Astrocyte of the cerebellum (primary cell): ENCODE measurements around the gene DERA.

Experiments
- DNase-seq: peaks from one replicate; pipeline ENCODE4 v3.0.0-alpha.2; 2011; ENCODE audit warnings: low read depth
- H3K4me3 ChIP-seq: 2 replicates; pipeline ENCODE4 v1.5.1; 2011; ENCODE audit warnings: mild to moderate bottlenecking, low read depth, low read length, moderate library complexity
- CTCF ChIP-seq: IDR thresholded peaks from 2 replicates; pipeline ENCODE4 v1.5.1; 2012; ENCODE audit warnings: low read length, low read depth, moderate library complexity, mild to moderate bottlenecking; ENCODE audit errors: missing control alignments
- in situ Hi-C: cut with HindIII; loops from 2 replicates; pipeline ENCODE4 v1.10.0; 2017; ENCODE audit warnings: low sequenced_read_pairs

The DERA gene

GRCh38 chr12:16075887-16076286 is 164.8 kb downstream of the DERA start:
- H3K4me3 ChIP-seq = no peak overlapping the region
- no peak for TF ChIP-seq CTCF
- in situ Hi-C loops = no loop called here
- no peak for DNase-seq

GRCh38 chr12:16076557-16076956 is 165.4 kb downstream of the DERA start:
- in situ Hi-C loops = no loop called here
- TF ChIP-seq CTCF = peak; percentile 37
- no peak for DNase-seq
- no peak overlapping the region for H3K4me3 ChIP-seq

DNA sequence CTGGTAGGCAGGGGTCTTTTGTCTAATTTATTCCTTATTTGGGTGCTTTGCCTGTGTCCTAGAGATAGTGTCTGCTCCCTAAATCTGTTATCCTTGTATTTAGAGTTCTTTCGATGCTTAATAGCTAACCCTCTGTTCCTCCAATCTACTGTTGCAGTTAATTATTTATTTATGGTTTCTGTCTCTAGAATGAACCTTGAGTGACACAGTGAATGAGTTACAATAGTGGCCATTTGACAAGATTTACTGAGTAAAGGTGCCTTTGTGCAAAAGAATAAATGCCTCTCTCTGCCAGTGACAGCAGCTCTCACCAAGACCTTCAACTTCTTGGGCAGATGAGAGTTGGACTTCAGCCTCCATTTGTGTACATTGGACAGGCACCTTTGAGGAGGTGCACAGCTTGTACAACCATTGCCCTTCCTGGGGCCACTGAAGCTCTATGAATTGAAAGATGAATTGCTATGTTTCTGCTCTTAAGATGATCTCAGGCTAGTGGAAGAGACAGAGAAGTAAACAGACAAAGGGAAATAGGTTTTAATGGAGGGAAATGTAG is 165.9 kb downstream of the DERA start:
- TF ChIP-seq CTCF = no peak
- no peak overlapping the region for H3K4me3 ChIP-seq
- in situ Hi-C loops = no loop called here
- DNase-seq = no peak

DNA sequence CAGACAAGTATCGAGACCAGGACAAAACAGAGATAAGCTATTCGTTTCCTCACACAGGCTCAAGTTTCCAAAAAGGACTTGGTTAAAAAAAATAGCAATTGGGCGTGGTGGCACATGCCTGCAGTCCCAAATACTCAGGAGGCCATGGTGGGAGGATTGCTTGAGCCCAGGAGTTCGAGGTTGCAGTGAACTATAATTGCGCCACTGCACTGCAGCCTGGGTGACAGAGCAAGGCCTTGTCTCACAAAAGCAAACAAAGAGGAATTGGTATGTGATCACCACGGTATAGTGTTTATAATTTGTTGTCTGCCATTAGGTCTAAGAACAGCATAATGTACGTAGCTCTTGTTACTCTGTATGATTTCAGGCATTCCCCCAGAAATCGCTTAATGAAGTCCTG is 175.3 kb downstream of the DERA start:
- in situ Hi-C loops = no loop called here
- TF ChIP-seq CTCF = no peak
- DNase-seq = no peak
- no peak overlapping the region for H3K4me3 ChIP-seq

- no peak overlapping the region for H3K4me3 ChIP-seq
- no peak for TF ChIP-seq CTCF
- DNase-seq = no peak
- in situ Hi-C loops = no loop called here
Measured at GRCh38 chr12:16086942-16087341, 175.8 kb downstream of the DERA start.
